Common myeloid progenitor, CD34-positive (primary cell): ENCODE results near the gene SLITRK4.

Source experiments
- CTCF ChIA-PET: fragments of 350-600 bp; sonication (Branson Sonifier 250); formaldehyde crosslinking; loops from one replicate; lab custom pipeline; 2021; ENCODE audit warnings: antibody characterized with exemption; lab: Charles Lee
- POLR2A ChIA-PET: fragments of 350-600 bp; sonication (Branson Sonifier 250); formaldehyde crosslinking; loops from one replicate; lab custom pipeline; 2021; ENCODE audit warnings: antibody characterized with exemption; lab: Charles Lee
- DNase-seq, 3 donors: peaks; one replicate each; pipeline versions ENCODE4 v3.0.0 to v3.0.0-alpha.2; 2013
- H3K27ac ChIP-seq, 2 experiments: 1 replicate in 1 of 2; 2 replicates in 1 of 2; pipeline ENCODE4 v1.7.0; 2013; ENCODE audit warnings: inconsistent platforms in 2 of 2, low read length in 2 of 2, mild to moderate bottlenecking in 2 of 2, low read depth in 1 of 2, moderate library complexity in 1 of 2; ENCODE audit not compliant: severe bottlenecking in 2 of 2, insufficient read depth in 1 of 2, poor library complexity in 1 of 2
- H3K27me3 ChIP-seq, 5 experiments: replicated peaks in 2 of 5; 1 replicate in 3 of 5; 2 replicates in 2 of 5; pipeline versions ENCODE4 v1.6.1 to v1.7.0; 2013; ENCODE audit warnings: low read length in 4 of 5, mild to moderate bottlenecking in 2 of 5, moderate library complexity in 2 of 5, inconsistent platforms in 1 of 5; ENCODE audit not compliant: insufficient read depth in 5 of 5, control insufficient read depth in 4 of 5
- H3K36me3 ChIP-seq, 4 experiments: 1 replicate in 2 of 4; 2 replicates in 2 of 4; pipeline versions ENCODE4 v1.6.1 to v1.7.0; 2013; ENCODE audit warnings: low read length in 3 of 4, control low read depth in 1 of 4, mild to moderate bottlenecking in 1 of 4; ENCODE audit not compliant: control insufficient read depth in 4 of 4, insufficient read depth in 4 of 4
- H3K4me1 ChIP-seq, 4 experiments: 1 replicate in 3 of 4; 2 replicates in 1 of 4; pipeline versions ENCODE4 v1.6.1 to v1.7.1; 2013; ENCODE audit warnings: low read length in 3 of 4, mild to moderate bottlenecking in 3 of 4, control low read depth in 1 of 4, inconsistent platforms in 1 of 4, moderate library complexity in 1 of 4; ENCODE audit not compliant: control insufficient read depth in 4 of 4, insufficient read depth in 4 of 4; ENCODE audit errors: control extremely low read depth in 1 of 4
- H3K4me3 ChIP-seq, 7 experiments: 1 replicate in 4 of 7; 2 replicates in 3 of 7; pipeline versions ENCODE4 v1.5.1 to v1.7.0; 2013; ENCODE audit warnings: mild to moderate bottlenecking in 7 of 7, low read length in 6 of 7, moderate library complexity in 6 of 7, inconsistent platforms in 2 of 7, low read depth in 2 of 7, control low read depth in 1 of 7; ENCODE audit not compliant: insufficient read depth in 4 of 7, control insufficient read depth in 1 of 7; ENCODE audit errors: extremely low read depth in 1 of 7
- H3K9me3 ChIP-seq, 5 experiments: 1 replicate in 4 of 5; 2 replicates in 1 of 5; pipeline versions ENCODE4 v1.6.1 to v1.7.1; 2013; ENCODE audit warnings: low read length in 4 of 5, mild to moderate bottlenecking in 2 of 5, inconsistent platforms in 1 of 5, low read depth in 1 of 5, moderate library complexity in 1 of 5; ENCODE audit not compliant: control insufficient read depth in 4 of 5, insufficient read depth in 2 of 5; ENCODE audit errors: control extremely low read depth in 1 of 5
- WGBS: methylation state at CpG from one replicate; pipeline ENCODE4 v1.1.5; 2013; ENCODE audit not compliant: insufficient coverage; 5-methylcytosine and 5-hydroxymethylcytosine counted together

The SLITRK4 gene

GRCh38 chrX:143632625-143633410 lies 3.1 kb downstream of the SLITRK4 start:
- peaks cover 4 to 36% (median 14%) of the 10 kb centered on the region in 4 experiments for H3K4me1 ChIP-seq
- CTCF ChIA-PET, result no interaction called here
- POLR2A ChIA-PET, result no interaction called here
- 36% methylated on average over 3 of the region's 7 CpGs for WGBS
- no peak overlapping the region for H3K27ac ChIP-seq
- H3K9me3 ChIP-seq, result no peaks in the 10 kb centered on the region
- H3K4me3 ChIP-seq, result peak overlapping the region in 6 of 7 experiments; percentile 43 to 75 (median 62)
- DNase-seq, result peak; percentile 17 to 74 (median 64)
- peaks cover 0 to 26% (median 0%) of the 10 kb centered on the region in 5 experiments for H3K27me3 ChIP-seq
- H3K36me3 ChIP-seq, result peaks cover 0 to 2% (median 0%) of the 10 kb centered on the region in 4 experiments

DNA sequence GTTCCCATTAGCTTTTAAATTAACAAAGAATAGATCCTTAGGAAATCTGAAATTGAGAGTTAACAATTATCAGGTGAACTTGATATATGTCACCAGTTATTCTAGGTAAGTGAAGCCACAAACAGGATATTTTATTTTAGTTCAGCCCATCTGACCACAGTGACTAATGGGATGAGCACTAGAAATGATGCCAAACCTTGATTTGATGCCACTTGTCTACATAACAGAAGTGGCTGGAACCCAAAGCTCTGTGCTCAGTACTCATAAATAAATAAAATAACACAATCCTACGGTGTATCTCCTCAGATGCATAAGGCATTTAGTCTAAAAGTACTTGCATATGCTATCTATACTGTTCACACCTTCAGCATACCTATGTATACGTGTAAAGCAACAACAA lies 12.2 kb downstream of the SLITRK4 start:
- POLR2A ChIA-PET, result no interaction called here
- no peak overlapping the region for H3K27ac ChIP-seq
- H3K9me3 ChIP-seq, result no peaks in the 10 kb centered on the region
- H3K4me1 ChIP-seq, result no peaks in the 10 kb centered on the region
- H3K27me3 ChIP-seq, result no peaks in the 10 kb centered on the region
- no peak overlapping the region for H3K4me3 ChIP-seq
- no peaks in the 10 kb centered on the region for H3K36me3 ChIP-seq
- CTCF ChIA-PET, result no interaction called here
- no peak for DNase-seq
- WGBS, result 75% methylated on average over 2 of the region's 2 CpGs

- no peaks in the 10 kb centered on the region for H3K36me3 ChIP-seq
- WGBS, result no CpG with 5 or more reads among the region's 2 CpGs
- H3K27ac ChIP-seq, result no peak overlapping the region
- DNase-seq, result no peak
- H3K4me1 ChIP-seq, result no peaks in the 10 kb centered on the region
- H3K27me3 ChIP-seq, result no peaks in the 10 kb centered on the region
- no peak overlapping the region for H3K4me3 ChIP-seq
- CTCF ChIA-PET, result no interaction called here
- H3K9me3 ChIP-seq, result no peaks in the 10 kb centered on the region
- POLR2A ChIA-PET, result no interaction called here
Measured at GRCh38 chrX:143621276-143621675, 14.6 kb downstream of the SLITRK4 start.

DNA sequence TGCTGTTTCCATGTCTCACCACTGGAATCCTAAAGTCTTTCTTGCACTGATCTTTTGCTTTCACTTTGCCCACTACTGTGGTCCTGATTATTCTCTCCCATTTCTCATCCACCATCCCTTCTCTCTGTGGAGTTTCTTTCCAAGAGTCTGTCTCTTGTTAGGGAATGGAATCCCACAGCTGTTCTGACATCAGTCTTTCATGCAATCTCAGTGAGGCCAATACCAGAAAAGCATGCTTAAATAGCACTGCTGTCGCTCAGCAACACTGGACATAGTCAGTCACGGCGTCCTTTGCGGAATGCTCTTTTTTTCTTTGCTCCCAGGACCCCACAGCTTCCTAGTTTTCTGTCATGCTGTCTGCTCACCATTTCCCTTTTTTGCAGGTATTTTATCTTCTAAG lies 20.1 kb downstream of the SLITRK4 start:
- ChIA-PET CTCF (no interaction called here), POLR2A (no interaction called here)
- Histone ChIP-seq H3K9me3 (no peaks in the 10 kb centered on the region), H3K36me3 (no peaks in the 10 kb centered on the region), H3K27me3 (no peaks in the 10 kb centered on the region), H3K4me3 (no peak overlapping the region), H3K4me1 (no peaks in the 10 kb centered on the region), H3K27ac (no peak overlapping the region)
- 89% methylated on average over 4 of the region's 4 CpGs for WGBS
- no peak for DNase-seq

- Histone ChIP-seq H3K36me3 (no peaks in the 10 kb centered on the region), H3K4me3 (no peak overlapping the region), H3K4me1 (no peaks in the 10 kb centered on the region), H3K27me3 (no peaks in the 10 kb centered on the region), H3K9me3 (no peaks in the 10 kb centered on the region), H3K27ac (no peak overlapping the region)
- 100% methylated on average over 1 of the region's 1 CpG for WGBS
- POLR2A ChIA-PET, result no interaction called here
- CTCF ChIA-PET, result no interaction called here
- no peak for DNase-seq
Measured at GRCh38 chrX:143601809-143602208, 34.1 kb downstream of the SLITRK4 start.

DNA sequence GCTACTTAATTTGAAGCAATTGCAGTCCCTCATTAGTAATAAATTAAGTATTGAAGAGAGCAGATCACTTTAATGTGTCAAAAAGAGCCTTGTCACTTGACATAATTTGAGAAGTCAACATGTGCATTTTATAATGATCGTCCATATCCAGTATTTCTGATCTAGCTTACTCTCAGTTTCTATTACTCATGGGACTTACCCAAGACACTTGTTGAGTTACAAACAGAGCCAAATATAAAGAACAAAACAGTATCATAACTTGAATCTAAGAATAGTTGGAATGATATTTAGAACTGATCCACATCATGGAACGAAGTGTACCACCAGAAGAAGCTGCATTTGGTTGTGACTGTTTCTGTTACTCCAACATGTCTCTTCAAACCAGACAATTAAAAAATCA lies 54.7 kb downstream of the SLITRK4 start:
- POLR2A ChIA-PET, result no interaction called here
- peaks cover 0 to 4% (median 0%) of the 10 kb centered on the region in 5 experiments for H3K9me3 ChIP-seq
- H3K27me3 ChIP-seq, result no peaks in the 10 kb centered on the region
- DNase-seq, result no peak
- H3K27ac ChIP-seq, result no peak overlapping the region
- H3K4me3 ChIP-seq, result no peak overlapping the region
- peaks cover 0 to 5% (median 0%) of the 10 kb centered on the region in 4 experiments for H3K4me1 ChIP-seq
- CTCF ChIA-PET, result no interaction called here
- 90% methylated on average over 2 of the region's 2 CpGs for WGBS
- H3K36me3 ChIP-seq, result no peaks in the 10 kb centered on the region

DNA sequence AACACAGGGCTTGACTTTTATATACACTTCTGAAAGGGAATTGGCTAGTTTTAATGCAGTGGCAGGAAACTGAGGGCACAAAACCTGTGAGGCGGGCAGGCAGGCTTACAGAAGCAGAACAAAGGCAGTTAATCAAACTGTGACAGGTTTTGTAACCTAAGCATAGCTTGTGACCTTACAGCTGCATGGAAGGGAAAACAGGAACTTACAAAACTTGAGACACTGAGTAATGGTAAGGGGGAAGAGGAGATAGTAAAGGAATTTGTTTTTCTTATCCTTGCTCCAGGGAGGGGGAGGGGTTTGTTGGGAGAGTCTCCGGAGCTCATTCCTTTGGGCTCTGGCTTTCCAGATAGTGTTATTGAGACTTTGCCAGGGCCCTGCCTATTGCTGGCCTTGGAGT lies 55.6 kb downstream of the SLITRK4 start:
- ChIA-PET CTCF (no interaction called here), POLR2A (no interaction called here)
- WGBS, result 34% methylated on average over 2 of the region's 2 CpGs
- no peaks in the 10 kb centered on the region for H3K27me3 ChIP-seq
- H3K4me1 ChIP-seq, result peaks cover 0 to 5% (median 0%) of the 10 kb centered on the region in 4 experiments
- no peaks in the 10 kb centered on the region for H3K36me3 ChIP-seq
- no peak overlapping the region for H3K27ac ChIP-seq
- no peak overlapping the region for H3K4me3 ChIP-seq
- H3K9me3 ChIP-seq, result peaks cover 0 to 4% (median 0%) of the 10 kb centered on the region in 5 experiments
- DNase-seq, result peak in 1 of 3 donors; percentile 31
